GF-D8 (cell line): Measurements from ENCODE around the gene CACNB4.

Experiments used
- DNase-seq: peaks from one replicate; lab custom pipeline; 2025; lab: John Stamatoyannopoulos, UW

CACNB4 gene

GRCh38 chr2:152088006-152088405 lies 10.8 kb downstream of the CACNB4 start:
- no peak for DNase-seq

DNA sequence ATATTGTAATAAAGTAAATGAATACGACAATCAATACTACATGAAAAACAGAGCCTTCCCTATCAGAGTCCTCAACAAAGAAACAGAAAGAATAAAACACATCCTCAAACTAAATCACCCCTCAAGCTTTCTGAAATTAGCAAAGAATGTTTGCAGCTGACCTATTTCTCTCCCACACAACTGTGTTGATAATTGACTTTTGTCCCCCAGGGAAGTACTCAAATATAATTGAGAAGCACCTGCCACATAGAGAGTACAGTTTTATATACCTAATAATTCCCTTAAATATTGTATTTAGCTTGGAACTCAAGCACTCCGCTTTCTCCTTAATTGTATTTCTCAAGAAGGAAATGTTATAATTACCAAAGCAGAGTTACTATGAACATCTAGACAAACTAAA lies 12.6 kb downstream of the CACNB4 start:
- no peak for DNase-seq

- no peak for DNase-seq
Measured at GRCh38 chr2:152084076-152084475, 14.8 kb downstream of the CACNB4 start.

- no peak for DNase-seq
Measured at GRCh38 chr2:152083202-152083875, 15.5 kb downstream of the CACNB4 start.

DNA sequence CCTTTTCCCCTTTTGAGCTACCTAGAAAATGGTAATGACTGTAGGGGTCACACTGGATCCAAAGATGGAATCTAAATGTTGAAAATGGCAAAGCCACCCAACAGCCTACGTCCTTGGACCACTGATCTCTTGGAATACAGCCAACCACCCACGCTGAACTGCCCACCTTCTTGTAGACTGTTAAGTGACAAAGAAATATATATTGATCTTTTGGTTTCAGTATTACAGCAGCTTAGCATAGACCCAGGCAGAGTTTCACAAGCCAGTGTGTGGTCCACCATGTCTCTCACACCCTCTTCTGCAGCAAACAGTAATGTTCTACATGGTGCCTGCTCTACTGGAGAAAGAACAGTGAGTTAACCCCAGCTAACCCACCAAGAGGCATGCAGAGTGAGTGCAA lies 20.2 kb downstream of the CACNB4 start:
- DNase-seq, result no peak

GRCh38 chr2:152078023-152078422 lies 20.8 kb downstream of the CACNB4 start:
- no peak for DNase-seq

GRCh38 chr2:152075461-152076050 lies 23.3 kb downstream of the CACNB4 start:
- no peak for DNase-seq

GRCh38 chr2:152072011-152072410 lies 26.8 kb downstream of the CACNB4 start:
- no peak for DNase-seq

GRCh38 chr2:152071518-152071917 lies 27.3 kb downstream of the CACNB4 start:
- no peak for DNase-seq

GRCh38 chr2:152071092-152071491 lies 27.8 kb downstream of the CACNB4 start:
- peak; percentile 54 for DNase-seq

DNA sequence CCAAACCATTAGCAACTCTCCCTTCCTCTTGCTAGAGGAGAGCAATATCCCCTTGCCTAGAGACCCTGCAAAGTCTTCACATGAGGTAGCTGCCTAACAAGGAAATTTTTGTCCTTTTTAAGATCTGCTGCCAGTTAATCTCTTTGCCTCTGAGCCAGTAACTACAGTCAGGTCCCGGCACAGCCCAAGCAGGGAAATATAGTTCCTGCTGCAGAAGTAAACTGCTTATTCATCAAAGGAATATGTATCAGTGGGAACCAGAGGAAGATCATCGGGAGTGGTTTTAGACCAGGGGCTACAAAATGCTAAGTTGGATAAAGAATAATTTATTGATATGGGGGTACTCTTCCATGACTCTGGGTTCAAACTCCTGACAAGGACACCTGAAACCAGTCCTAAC lies 30.6 kb downstream of the CACNB4 start:
- no peak for DNase-seq

- no peak for DNase-seq
Measured at GRCh38 chr2:152067823-152068222, 31.0 kb downstream of the CACNB4 start.

- no peak for DNase-seq
Measured at GRCh38 chr2:152065945-152066344, 32.9 kb downstream of the CACNB4 start.

GRCh38 chr2:152064001-152064400 lies 34.8 kb downstream of the CACNB4 start:
- DNase-seq, result no peak

DNA sequence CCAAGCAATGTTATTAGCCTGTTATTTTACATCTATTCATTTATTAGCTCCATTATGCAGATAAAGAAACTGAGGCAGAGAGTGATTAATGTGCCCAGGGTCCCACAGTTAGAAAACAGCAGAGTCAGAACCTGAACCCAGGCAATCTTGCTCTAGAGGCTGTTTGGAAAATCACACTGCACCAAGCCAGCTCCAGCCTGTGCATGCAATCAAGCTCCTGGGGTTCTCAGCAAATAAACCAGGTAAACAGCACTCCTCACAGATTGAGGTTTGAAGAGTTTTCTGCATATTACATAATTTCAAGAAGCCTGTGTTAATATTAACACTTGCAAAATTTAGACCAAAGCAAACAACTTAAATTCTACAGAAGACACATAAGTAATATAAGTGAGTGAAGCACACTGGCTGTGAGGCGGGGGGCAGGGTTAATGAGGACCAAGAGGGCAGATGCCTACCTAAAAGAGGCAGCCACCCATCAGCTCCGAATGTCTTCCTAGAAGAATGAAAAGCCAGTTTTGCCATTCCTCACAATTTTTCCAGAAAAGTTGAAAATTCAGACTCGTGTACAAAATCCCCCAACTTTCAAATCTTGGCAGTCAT lies 35.4 kb downstream of the CACNB4 start:
- no peak for DNase-seq

DNA sequence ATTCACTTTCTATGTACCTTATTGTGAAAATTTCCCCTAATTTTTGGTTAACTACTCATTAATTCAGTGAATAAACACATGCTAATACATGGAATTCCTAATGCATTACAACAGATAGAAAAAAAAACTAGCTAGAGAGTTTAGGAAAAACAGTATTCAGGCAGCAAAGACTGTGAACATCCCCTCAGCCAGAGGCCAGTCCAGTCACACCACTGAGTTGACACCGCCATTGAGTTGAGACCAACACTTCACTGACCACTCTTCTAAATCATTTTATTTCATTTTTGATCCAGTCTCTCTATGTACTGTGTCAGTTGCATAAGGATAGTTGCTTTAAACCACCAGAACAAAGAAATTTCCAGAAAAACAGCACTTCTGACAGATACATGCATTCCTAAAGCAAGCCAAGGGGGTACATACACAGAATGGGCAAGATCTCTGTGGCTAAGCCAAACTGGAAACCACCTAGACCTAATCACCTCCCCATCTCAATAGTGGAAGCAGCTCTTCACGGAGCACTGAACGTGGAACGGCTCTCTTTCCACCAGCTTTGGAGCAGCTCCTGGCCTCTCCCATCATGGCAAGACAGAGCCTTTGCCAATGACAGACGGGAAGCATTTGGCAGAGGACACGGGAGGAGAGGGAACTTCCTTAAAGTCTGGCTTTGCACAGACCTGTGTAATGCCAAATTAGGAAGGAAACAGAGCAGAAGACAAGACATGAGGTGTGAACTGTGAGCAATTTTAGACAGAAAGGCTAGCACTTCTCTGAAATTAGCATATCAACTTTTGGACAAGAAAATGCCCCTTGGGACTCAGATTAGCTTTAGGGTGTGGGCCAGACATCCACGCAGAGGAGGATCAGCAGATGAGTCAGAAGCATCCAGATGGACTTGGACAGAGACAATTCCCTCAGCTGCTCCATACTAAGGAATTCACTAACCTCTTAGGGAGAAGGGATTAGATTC lies 36.4 kb downstream of the CACNB4 start:
- DNase-seq, result peak; percentile 24

DNA sequence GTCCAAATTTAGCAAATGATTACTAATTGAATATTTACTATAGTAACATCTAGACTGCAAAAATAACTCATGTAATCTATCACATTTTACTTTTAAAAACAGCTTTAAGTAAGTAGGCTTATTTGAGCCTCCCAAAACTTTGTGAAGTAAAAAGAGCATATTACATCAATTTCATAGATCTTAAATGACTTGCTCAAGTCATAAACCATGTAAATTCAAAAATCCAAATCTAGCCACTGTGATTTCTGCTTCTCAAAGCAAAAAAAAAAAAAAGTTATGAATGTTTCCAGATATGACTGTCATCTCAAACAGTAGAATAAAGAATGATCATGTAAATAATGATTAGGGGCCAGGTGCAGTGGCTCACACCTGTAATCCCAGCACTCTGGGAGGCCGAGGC lies 37.5 kb downstream of the CACNB4 start:
- DNase-seq, result no peak

DNA sequence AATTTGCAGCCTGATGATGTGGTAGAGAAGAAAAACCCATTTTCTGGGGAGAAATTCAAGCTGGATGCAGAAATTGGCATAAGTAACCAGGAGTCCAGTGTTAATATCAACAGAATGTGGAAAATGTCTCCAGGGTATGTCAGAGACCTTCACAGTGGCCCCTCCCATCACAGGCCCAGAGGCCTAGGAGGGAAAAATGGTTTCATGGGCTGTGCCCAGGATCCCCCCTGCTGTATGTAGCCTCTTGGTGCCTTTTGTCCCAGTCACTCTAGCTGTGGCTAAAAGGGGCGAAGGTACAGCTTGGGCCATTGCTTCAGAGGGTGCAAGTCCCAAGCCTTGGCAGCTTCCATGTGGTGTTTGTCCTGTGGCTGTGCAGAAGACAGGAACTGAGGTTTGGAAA lies 40.2 kb downstream of the CACNB4 start:
- DNase-seq, result no peak

GRCh38 chr2:152056418-152056817 lies 42.4 kb downstream of the CACNB4 start:
- DNase-seq, result no peak

GRCh38 chr2:152055366-152056108 lies 43.3 kb downstream of the CACNB4 start:
- DNase-seq, result peak; percentile 77

GRCh38 chr2:152054593-152054992 lies 44.3 kb downstream of the CACNB4 start:
- peak; percentile 82 for DNase-seq

DNA sequence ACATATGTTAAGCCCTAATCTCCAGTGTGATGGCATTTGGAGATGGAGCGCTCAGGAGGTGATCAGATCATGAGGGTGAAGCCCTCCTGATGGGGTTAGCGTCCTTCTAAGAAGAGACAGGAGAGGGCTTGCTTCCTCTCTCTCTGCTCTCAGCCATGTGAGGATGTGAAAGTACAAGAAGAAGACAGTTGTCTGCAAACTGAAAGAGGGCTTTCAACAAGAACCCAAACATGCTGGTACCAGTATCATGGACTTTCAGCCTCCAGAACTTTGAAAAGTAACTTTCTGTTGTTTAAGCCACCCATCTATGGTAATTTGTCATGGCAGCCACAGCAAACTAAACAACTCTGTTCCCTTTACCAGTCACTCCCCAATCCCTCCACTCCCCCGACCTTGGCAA lies 47.4 kb downstream of the CACNB4 start:
- no peak for DNase-seq
